ENCODE results near the gene NR3C1.

- no peak for TF ChIP-seq CTCF (IDR thresholded peaks at IDR 0.05)
- TF ChIP-seq POLR2A (IDR thresholded peaks at IDR 0.05), result no peak
These were observed 42.0 kb downstream of the NR3C1 start for GRCh38 chr5:143361438-143361837.

All from uterus (tissue), 2 donors.